Measurements from ENCODE around the gene HDAC9.

DNA sequence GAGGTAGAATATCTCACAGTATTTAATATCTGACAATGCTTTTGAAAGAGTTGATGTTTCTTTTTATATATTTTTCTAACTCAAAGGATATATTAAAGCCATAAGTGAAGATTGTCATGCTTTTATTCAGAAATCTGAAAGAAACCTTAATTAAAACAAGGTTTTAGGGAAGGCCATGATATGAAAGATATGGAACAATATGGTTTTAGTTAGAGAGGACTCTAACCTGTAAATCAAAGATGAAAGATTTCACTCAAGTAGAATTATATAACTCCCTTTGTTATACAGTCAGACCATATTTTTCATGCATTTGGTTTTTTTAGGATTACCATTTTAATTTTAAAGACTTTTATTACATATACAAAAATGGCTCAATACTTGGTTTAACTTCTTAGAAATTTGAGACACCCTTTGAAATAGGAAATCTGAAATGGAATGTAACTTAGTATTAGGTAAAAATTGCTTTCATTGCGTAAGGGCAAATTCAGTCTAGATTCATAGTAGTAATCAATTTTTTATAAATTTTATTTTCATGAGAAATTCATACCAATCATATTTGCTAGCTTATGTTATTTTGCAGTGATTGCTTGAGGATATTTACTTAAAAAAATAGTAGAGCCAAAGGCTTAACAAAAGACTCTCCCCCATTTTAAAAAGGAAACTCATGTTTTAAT lies 502.1 kb downstream of the HDAC9 start:
- TF ChIP-seq POLR2A (IDR thresholded peaks at IDR 0.05; ENCODE audit: low read length) (no peak), GATA1 (IDR thresholded peaks at IDR 0.05; ENCODE audit: low read depth, low read length) (no peak)

Measured in erythroblast (primary cell).